MM.1S (cell line): ENCODE data around the gene PEAK1.
A peak's percentile ranks its signal among the peaks of the same experiment; 100 is the strongest.

ENCODE experiments used
- DNase-seq: peaks from one replicate; pipeline ENCODE4 v3.0.0-alpha.2; 2015
- H2AFZ ChIP-seq: fragments of 300-600 bp; sonication (generic); 2 replicates; pipeline ENCODE4 v1.6.0; 2016; ENCODE audit warnings: antibody characterized with exemption, low read length
- H3F3A ChIP-seq: fragments of 300-600 bp; sonication (generic); 2 replicates; pipeline ENCODE4 v1.6.1; 2016; ENCODE audit warnings: mild to moderate bottlenecking, antibody characterized with exemption, low read length, moderate library complexity, mixed read lengths; ENCODE audit not compliant: insufficient read depth
- H3K27ac ChIP-seq: fragments of 300-600 bp; sonication (generic); 2 replicates; pipeline ENCODE4 v1.5.1; 2016; ENCODE audit warnings: mild to moderate bottlenecking, low read length
- H3K27me3 ChIP-seq: fragments of 300-600 bp; sonication (generic); replicated peaks from 2 replicates; pipeline ENCODE4 v1.6.0; 2016; ENCODE audit warnings: low read length; ENCODE audit not compliant: insufficient read depth
- H3K36me3 ChIP-seq: fragments of 300-600 bp; sonication (generic); replicated peaks from 2 replicates; pipeline ENCODE4 v1.6.1; 2016; ENCODE audit warnings: mild to moderate bottlenecking, low read length, mixed read lengths; ENCODE audit not compliant: insufficient read depth
- H3K4me1 ChIP-seq: fragments of 300-600 bp; sonication (generic); 2 replicates; pipeline ENCODE4 v1.6.1; 2016; ENCODE audit warnings: low read length, mixed read lengths
- H3K4me2 ChIP-seq: fragments of 300-600 bp; sonication (generic); 2 replicates; pipeline ENCODE4 v1.6.0; 2016; ENCODE audit warnings: low read depth, low read length
- H3K4me3 ChIP-seq: fragments of 300-600 bp; sonication (generic); 2 replicates; pipeline ENCODE4 v1.5.1; 2016; ENCODE audit warnings: low read length, mixed read lengths
- H3K79me2 ChIP-seq: fragments of 300-600 bp; sonication (generic); 2 replicates; pipeline ENCODE4 v1.6.1; 2016; ENCODE audit warnings: mixed run types, low read length, mixed read lengths
- H3K9ac ChIP-seq: fragments of 300-600 bp; sonication (generic); 2 replicates; pipeline ENCODE4 v1.6.1; 2016; ENCODE audit warnings: low read length, mixed read lengths
- H3K9me2 ChIP-seq: fragments of 300-600 bp; sonication (generic); replicated peaks from 2 replicates; pipeline ENCODE4 v1.6.1; 2016; ENCODE audit warnings: mild to moderate bottlenecking, low read length, mixed read lengths; ENCODE audit not compliant: insufficient read depth
- H3K9me3 ChIP-seq: fragments of 300-600 bp; sonication (generic); replicated peaks from 2 replicates; pipeline ENCODE4 v1.6.1; 2016; ENCODE audit warnings: mild to moderate bottlenecking, low read length, mixed read lengths; ENCODE audit not compliant: insufficient read depth
- H4K20me1 ChIP-seq: fragments of 300-600 bp; sonication (generic); 2 replicates; pipeline ENCODE4 v1.6.1; 2016; ENCODE audit warnings: mild to moderate bottlenecking, low read length, moderate library complexity, mixed read lengths; ENCODE audit not compliant: insufficient read depth
- CTCF ChIP-seq: fragments of 300-600 bp; sonication (generic); IDR thresholded peaks from 2 replicates; pipeline ENCODE4 v1.5.1; 2016; ENCODE audit warnings: antibody characterized with exemption, low read length, mixed read lengths
- EZH2 ChIP-seq: fragments of 300-600 bp; sonication (generic); optimal IDR thresholded peaks from 2 replicates; pipeline ENCODE3; 2017; ENCODE audit warnings: low read depth, mild to moderate bottlenecking, antibody characterized with exemption, low read length, mixed read lengths
- EZH2phosphoT487 ChIP-seq: fragments of 300-600 bp; sonication (generic); IDR thresholded peaks from 2 replicates; pipeline ENCODE4 v1.6.1; 2018; ENCODE audit warnings: antibody characterized with exemption, low read length

Gene PEAK1

GRCh38 chr15:77464129-77464865 lies 44.4 kb upstream of the PEAK1 start:
- peaks cover 11% of the 10 kb centered on the region; the same call in 1 of the 2 replicates for H3K79me2 ChIP-seq
- H3K4me2 ChIP-seq, result no peak overlapping the region
- TF ChIP-seq EZH2phosphoT487, result no peak
- no peak for TF ChIP-seq EZH2
- TF ChIP-seq CTCF, result no peak
- H3K27me3 ChIP-seq, result no peaks in the 10 kb centered on the region
- no peak overlapping the region for H2AFZ ChIP-seq
- DNase-seq, result no peak
- H3K9ac ChIP-seq, result no peak overlapping the region
- no peaks in the 10 kb centered on the region for H4K20me1 ChIP-seq
- no peaks in the 10 kb centered on the region for H3K4me1 ChIP-seq
- no peaks in the 10 kb centered on the region for H3K9me3 ChIP-seq
- H3K36me3 ChIP-seq, result peaks cover 4% of the 10 kb centered on the region
- H3F3A ChIP-seq, result no peaks in the 10 kb centered on the region
- H3K9me2 ChIP-seq, result no peaks in the 10 kb centered on the region
- H3K27ac ChIP-seq, result no peak overlapping the region
- no peak overlapping the region for H3K4me3 ChIP-seq

DNA sequence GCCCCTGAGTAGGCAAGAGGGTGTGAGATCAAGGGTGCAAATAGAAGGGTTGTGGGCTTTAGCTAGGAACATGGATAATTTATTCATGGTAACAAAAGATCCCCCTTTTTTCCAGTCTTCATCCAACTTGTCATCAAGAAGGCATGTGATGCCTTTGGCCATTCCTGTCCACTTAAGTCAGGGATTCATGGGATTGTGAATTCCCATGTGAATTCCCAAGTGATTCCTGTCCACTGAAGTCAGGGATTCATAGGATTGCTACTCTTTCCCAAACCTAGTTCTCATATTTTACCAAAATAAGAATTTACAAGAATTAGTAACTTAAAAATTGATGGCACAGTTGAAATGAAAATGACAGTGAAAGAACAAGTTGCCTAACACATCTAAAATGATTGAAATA lies 41.6 kb upstream of the PEAK1 start:
- Histone ChIP-seq H3K4me2 (no peak overlapping the region), H3K27me3 (no peaks in the 10 kb centered on the region), H3K4me3 (no peak overlapping the region), H3K79me2 (peaks cover 17% of the 10 kb centered on the region; the same call in 1 of the 2 replicates), H3K27ac (no peak overlapping the region), H3K9me3 (no peaks in the 10 kb centered on the region), H3K36me3 (peaks cover 4% of the 10 kb centered on the region; the same call in 1 of the 2 replicates), H3K9me2 (no peaks in the 10 kb centered on the region), H3K9ac (no peak overlapping the region), H2AFZ (no peak overlapping the region), H3F3A (peaks cover 27% of the 10 kb centered on the region), H3K4me1 (peaks cover 24% of the 10 kb centered on the region), H4K20me1 (no peaks in the 10 kb centered on the region)
- no peak for DNase-seq
- TF ChIP-seq EZH2phosphoT487 (no peak), EZH2 (no peak), CTCF (no peak)

DNA sequence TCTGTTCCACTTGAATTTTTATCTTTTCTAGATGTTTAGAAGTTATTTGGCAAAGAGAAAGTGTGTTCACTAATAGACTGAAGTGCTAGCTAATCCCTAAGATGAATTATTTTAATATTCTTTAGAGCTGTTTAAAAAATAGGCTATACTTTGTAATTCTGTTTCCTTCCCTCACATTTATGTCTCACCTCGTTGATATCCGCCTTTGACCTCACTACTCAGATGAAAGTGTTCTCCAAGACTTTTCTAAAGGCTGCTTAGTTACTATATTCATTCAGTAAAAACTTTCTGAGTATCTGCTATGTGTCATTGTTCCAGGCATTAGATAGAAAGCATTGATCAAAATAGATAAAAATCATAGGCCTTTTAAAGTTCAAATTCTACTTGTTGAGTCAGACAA lies 39.1 kb upstream of the PEAK1 start:
- TF ChIP-seq EZH2 (no peak), EZH2phosphoT487 (no peak), CTCF (no peak)
- H3K27me3 ChIP-seq, result no peaks in the 10 kb centered on the region
- no peaks in the 10 kb centered on the region for H3K9me3 ChIP-seq
- H3K4me1 ChIP-seq, result peaks cover 36% of the 10 kb centered on the region
- H3K4me2 ChIP-seq, result peak overlapping the region; percentile 71; the same call in 1 of the 2 replicates
- no peak for DNase-seq
- H3F3A ChIP-seq, result peaks cover 28% of the 10 kb centered on the region
- no peaks in the 10 kb centered on the region; the same call in 1 of the 2 replicates for H3K36me3 ChIP-seq
- H2AFZ ChIP-seq, result no peak overlapping the region
- peak overlapping the region; percentile 95; the same call in 1 of the 2 replicates for H3K27ac ChIP-seq
- H3K9me2 ChIP-seq, result no peaks in the 10 kb centered on the region
- no peak overlapping the region for H3K9ac ChIP-seq
- H4K20me1 ChIP-seq, result no peaks in the 10 kb centered on the region
- H3K4me3 ChIP-seq, result 0 out of 2 replicates have a peak overlapping the region, but pooled peaks have one; percentile 25
- peaks cover 22% of the 10 kb centered on the region for H3K79me2 ChIP-seq
